SIG-M5 treated with dmso at 0.1 percent for 504 hours (cell line): ENCODE measurements around the gene OR5H2.
"Not testable (repeated sequence)": the region's sequence is repeated elsewhere in the genome, so short reads cannot be mapped to it uniquely, and the experiment has no call there.

ENCODE experiments used
- DNase-seq: peaks from one replicate; lab custom pipeline; 2025; ENCODE audit not compliant: unreplicated experiment; lab: John Stamatoyannopoulos, UW

The OR5H2 gene

GRCh38 chr3:98282205-98282604 is at the start of gene OR5H2:
Gene OR5H2, plus strand, starts transcription at chr3:98282505. Its CDS starts 398 bp downstream, at chr3:98282903.
- no peak for DNase-seq

- no peak for DNase-seq
These were observed 48.8 kb upstream of the OR5H2 start for GRCh38 chr3:98233468-98233867.

- DNase-seq: peak; percentile 73
These were observed 42.2 kb upstream of the OR5H2 start for GRCh38 chr3:98240131-98240530.

- no peak for DNase-seq
These were observed 40.1 kb upstream of the OR5H2 start for GRCh38 chr3:98242155-98242554.

GRCh38 chr3:98243843-98244242 is 38.5 kb upstream of the OR5H2 start:
- no peak for DNase-seq

GRCh38 chr3:98246142-98246541 is 36.2 kb upstream of the OR5H2 start:
- no peak for DNase-seq

GRCh38 chr3:98256026-98256425 is 26.3 kb upstream of the OR5H2 start:
- DNase-seq: not testable (repeated sequence)

GRCh38 chr3:98259707-98260106 is 22.6 kb upstream of the OR5H2 start:
- no peak for DNase-seq

GRCh38 chr3:98262046-98262445 is 20.3 kb upstream of the OR5H2 start:
- DNase-seq: no peak

GRCh38 chr3:98263944-98264343 is 18.4 kb upstream of the OR5H2 start, which contains the start of gene OR5H6:
Gene OR5H6, plus strand, starts transcription at chr3:98264244. Its CDS starts 89 bp downstream, at chr3:98264333.
- DNase-seq: no peak

GRCh38 chr3:98269846-98270245 is 12.5 kb upstream of the OR5H2 start:
- no peak for DNase-seq

GRCh38 chr3:98272126-98272525 is 10.2 kb upstream of the OR5H2 start:
- no peak for DNase-seq

- DNase-seq: no peak
These were observed 7.4 kb upstream of the OR5H2 start for GRCh38 chr3:98274914-98275313.

GRCh38 chr3:98290916-98291315 is 8.6 kb downstream of the OR5H2 start:
- DNase-seq: no peak

- DNase-seq: no peak
These were observed 9.1 kb downstream of the OR5H2 start for GRCh38 chr3:98291332-98291957.

GRCh38 chr3:98322101-98322500 is 39.8 kb downstream of the OR5H2 start:
- no peak for DNase-seq

- DNase-seq: no peak
These were observed 40.4 kb downstream of the OR5H2 start for GRCh38 chr3:98322686-98323085.

- no peak for DNase-seq
These were observed 41.1 kb downstream of the OR5H2 start for GRCh38 chr3:98323425-98323824.

- DNase-seq: no peak
These were observed 42.8 kb downstream of the OR5H2 start for GRCh38 chr3:98325055-98325454.

GRCh38 chr3:98326105-98326893 is 44.0 kb downstream of the OR5H2 start:
- DNase-seq: no peak

- DNase-seq: no peak
These were observed 44.6 kb downstream of the OR5H2 start for GRCh38 chr3:98326945-98327344.

GRCh38 chr3:98328933-98329332 is 46.6 kb downstream of the OR5H2 start:
- DNase-seq: no peak
